ENCODE measurements around the gene PDLIM1. TPM values are rescaled to one million over a fixed set of nuclear protein-coding genes. Genes with fewer than 3 reads are reported as not detected.
A peak's percentile ranks its signal among the peaks of the same experiment; 100 is the strongest.

The PDLIM1 gene
- total and polyA plus RNA-seq, 10 of the 15 experiments (the other 5 are each of a cell fraction or from before 2014, with no cell fraction given) = 95.7 to 714 (median 309) TPM

GRCh38 chr10:95236068-95236903 is 54.5 kb downstream of the PDLIM1 start (continued):
- TF ChIP-seq GATAD2B (conservative IDR thresholded peaks at IDR 0.05; ENCODE audit: low read depth) (peak; percentile 51; the same call in 1 of the 2 replicates), EP300 (IDR thresholded peaks at IDR 0.05; ENCODE audit: borderline replicate concordance in 1 of 2, control insufficient read depth in 1 of 2, low read depth in 2 of 2, low read length in 2 of 2) (peak; percentile 93), JUND (IDR thresholded peaks at IDR 0.05; ENCODE audit: low read depth, low read length) (0 out of 2 replicates have a peak, but pooled peaks have one; percentile 42), IRF5 (IDR thresholded peaks at IDR 0.05; ENCODE audit: borderline replicate concordance) (no peak), ESRRA (IDR thresholded peaks at IDR 0.05; ENCODE audit: low read length) (no peak), FOXK2 (IDR thresholded peaks at IDR 0.05) (no peak), ZNF592 (IDR thresholded peaks at IDR 0.05) (no peak), POU2F2 (IDR thresholded peaks at IDR 0.05; ENCODE audit: borderline replicate concordance, low read depth, low read length) (peak; percentile 70; the same call in 2 of the 3 replicates), JUNB (IDR thresholded peaks at IDR 0.05) (peak; percentile 97), ZBTB33 (IDR thresholded peaks at IDR 0.05) (no peak), ATF7 (IDR thresholded peaks at IDR 0.05; ENCODE audit: low read depth) (peak; percentile 91), TAF1 (IDR thresholded peaks at IDR 0.05; ENCODE audit: borderline replicate concordance, low read depth, low read length) (no peak), ZSCAN29 (IDR thresholded peaks at IDR 0.05) (no peak), CEBPB (IDR thresholded peaks at IDR 0.05; ENCODE audit: borderline replicate concordance in 1 of 2, low read depth in 2 of 2, low read length in 2 of 2) (peak in 1 of 2 experiments; percentile 59; a peak in 1 of 4 replicates), TARDBP (IDR thresholded peaks at IDR 0.05; ENCODE audit: borderline replicate concordance) (no peak), SMAD1 (IDR thresholded peaks at IDR 0.05; ENCODE audit: low read depth, partially characterized antibody) (no peak)
- TF ChIP-seq, protein P1, sequence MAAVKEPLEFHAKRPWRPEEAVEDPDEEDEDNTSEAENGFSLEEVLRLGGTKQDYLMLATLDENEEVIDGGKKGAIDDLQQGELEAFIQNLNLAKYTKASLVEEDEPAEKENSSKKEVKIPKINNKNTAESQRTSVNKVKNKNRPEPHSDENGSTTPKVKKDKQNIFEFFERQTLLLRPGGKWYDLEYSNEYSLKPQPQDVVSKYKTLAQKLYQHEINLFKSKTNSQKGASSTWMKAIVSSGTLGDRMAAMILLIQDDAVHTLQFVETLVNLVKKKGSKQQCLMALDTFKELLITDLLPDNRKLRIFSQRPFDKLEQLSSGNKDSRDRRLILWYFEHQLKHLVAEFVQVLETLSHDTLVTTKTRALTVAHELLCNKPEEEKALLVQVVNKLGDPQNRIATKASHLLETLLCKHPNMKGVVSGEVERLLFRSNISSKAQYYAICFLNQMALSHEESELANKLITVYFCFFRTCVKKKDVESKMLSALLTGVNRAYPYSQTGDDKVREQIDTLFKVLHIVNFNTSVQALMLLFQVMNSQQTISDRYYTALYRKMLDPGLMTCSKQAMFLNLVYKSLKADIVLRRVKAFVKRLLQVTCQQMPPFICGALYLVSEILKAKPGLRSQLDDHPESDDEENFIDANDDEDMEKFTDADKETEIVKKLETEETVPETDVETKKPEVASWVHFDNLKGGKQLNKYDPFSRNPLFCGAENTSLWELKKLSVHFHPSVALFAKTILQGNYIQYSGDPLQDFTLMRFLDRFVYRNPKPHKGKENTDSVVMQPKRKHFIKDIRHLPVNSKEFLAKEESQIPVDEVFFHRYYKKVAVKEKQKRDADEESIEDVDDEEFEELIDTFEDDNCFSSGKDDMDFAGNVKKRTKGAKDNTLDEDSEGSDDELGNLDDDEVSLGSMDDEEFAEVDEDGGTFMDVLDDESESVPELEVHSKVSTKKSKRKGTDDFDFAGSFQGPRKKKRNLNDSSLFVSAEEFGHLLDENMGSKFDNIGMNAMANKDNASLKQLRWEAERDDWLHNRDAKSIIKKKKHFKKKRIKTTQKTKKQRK (IDR thresholded peaks at IDR 0.05; ENCODE audit: low read depth, low read length) = no peak
- TF ChIP-seq, protein P2, sequence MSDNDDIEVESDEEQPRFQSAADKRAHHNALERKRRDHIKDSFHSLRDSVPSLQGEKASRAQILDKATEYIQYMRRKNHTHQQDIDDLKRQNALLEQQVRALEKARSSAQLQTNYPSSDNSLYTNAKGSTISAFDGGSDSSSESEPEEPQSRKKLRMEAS (IDR thresholded peaks at IDR 0.05; ENCODE audit: low read depth, low read length) = no peak

All from GM12878 (cell line).